IPS DF 4.7 (cell line): Measurements from ENCODE around the gene ANKRD11.
"Not testable (repeated sequence)": the region's sequence is repeated elsewhere in the genome, so short reads cannot be mapped to it uniquely, and the experiment has no call there.

Experiments used
- DNase-seq: peaks from one replicate; pipeline ENCODE4 v3.0.0-alpha.2; 2013; ENCODE audit warnings: low spot score; ENCODE audit errors: extremely low read depth

The ANKRD11 gene

GRCh38 chr16:89351645-89352044 is 138.7 kb downstream of the ANKRD11 start:
- DNase-seq = no peak

GRCh38 chr16:89350701-89351380 is 139.5 kb downstream of the ANKRD11 start:
- no peak for DNase-seq

- no peak for DNase-seq
Measured at GRCh38 chr16:89349947-89350633, 140.3 kb downstream of the ANKRD11 start.

GRCh38 chr16:89347807-89348206 is 142.6 kb downstream of the ANKRD11 start:
- no peak for DNase-seq

- no peak for DNase-seq
Measured at GRCh38 chr16:89346869-89347268, 143.5 kb downstream of the ANKRD11 start.

GRCh38 chr16:89345642-89346150 is 144.7 kb downstream of the ANKRD11 start:
- DNase-seq = no peak

GRCh38 chr16:89344846-89345611 is 145.3 kb downstream of the ANKRD11 start:
- no peak for DNase-seq

GRCh38 chr16:89344458-89344834 is 145.9 kb downstream of the ANKRD11 start:
- DNase-seq = no peak

GRCh38 chr16:89343501-89344457 is 146.6 kb downstream of the ANKRD11 start:
- no peak for DNase-seq

- no peak for DNase-seq
Measured at GRCh38 chr16:89341697-89342694, 148.4 kb downstream of the ANKRD11 start.

GRCh38 chr16:89341279-89341678 is 149.1 kb downstream of the ANKRD11 start:
- no peak for DNase-seq

GRCh38 chr16:89338863-89339262 is 151.5 kb downstream of the ANKRD11 start:
- DNase-seq = no peak

GRCh38 chr16:89337965-89338364 is 152.4 kb downstream of the ANKRD11 start:
- DNase-seq = no peak

- no peak for DNase-seq
Measured at GRCh38 chr16:89335803-89336485, 154.4 kb downstream of the ANKRD11 start.

- DNase-seq = no peak
Measured at GRCh38 chr16:89334988-89335802, 155.2 kb downstream of the ANKRD11 start.

GRCh38 chr16:89334461-89334860 is 155.9 kb downstream of the ANKRD11 start:
- DNase-seq = no peak

GRCh38 chr16:89334050-89334449 is 156.3 kb downstream of the ANKRD11 start:
- DNase-seq = no peak

- DNase-seq = not testable (repeated sequence)
Measured at GRCh38 chr16:89333401-89334001, 156.9 kb downstream of the ANKRD11 start.
